GM18505 (cell line): Measurements from ENCODE around the gene TSPAN16.

Experiments
- ATAC-seq: cut with Tn5 transposase; IDR thresholded peaks from one replicate; pipeline ENCODE4 v1.9.1; 2021; ENCODE audit not compliant: unreplicated experiment
- POLR2A ChIP-seq: IDR thresholded peaks from 4 replicates; pipeline ENCODE4 v1.6.1; 2011; ENCODE audit warnings: borderline replicate concordance; ENCODE audit not compliant: insufficient read depth, insufficient read length; ENCODE audit errors: extremely low read depth

Gene TSPAN16

GRCh38 chr19:11279505-11280236 is 16.3 kb upstream of the TSPAN16 start:
- TF ChIP-seq POLR2A = no peak
- no peak for ATAC-seq

- TF ChIP-seq POLR2A = no peak
- ATAC-seq = no peak
Measured at GRCh38 chr19:11281356-11282049, 14.5 kb upstream of the TSPAN16 start.

- no peak for TF ChIP-seq POLR2A
- ATAC-seq = no peak
Measured at GRCh38 chr19:11284515-11284914, 11.4 kb upstream of the TSPAN16 start.

- ATAC-seq = no peak
- no peak for TF ChIP-seq POLR2A
Measured at GRCh38 chr19:11286312-11286974, 9.5 kb upstream of the TSPAN16 start.

GRCh38 chr19:11288349-11288748 is 7.6 kb upstream of the TSPAN16 start:
- no peak for ATAC-seq
- no peak for TF ChIP-seq POLR2A

GRCh38 chr19:11290256-11290655 is 5.7 kb upstream of the TSPAN16 start:
- ATAC-seq = no peak

GRCh38 chr19:11291415-11291814 is 4.5 kb upstream of the TSPAN16 start:
- ATAC-seq = no peak
- TF ChIP-seq POLR2A = no peak

More at GRCh38 chr19:11290256-11290655, 5.7 kb upstream of the TSPAN16 start:
- TF ChIP-seq POLR2A = no peak

- TF ChIP-seq POLR2A = no peak
- no peak for ATAC-seq
Measured at GRCh38 chr19:11291991-11292390, 4.0 kb upstream of the TSPAN16 start.

- peak; percentile 59 for ATAC-seq
- no peak for TF ChIP-seq POLR2A
Measured at GRCh38 chr19:11293433-11294389, 2.2 kb upstream of the TSPAN16 start.

- ATAC-seq = no peak
- no peak for TF ChIP-seq POLR2A
Measured at GRCh38 chr19:11295180-11295579, 780 bp upstream of the TSPAN16 start.

GRCh38 chr19:11296264-11296663 is 304 bp downstream of the TSPAN16 start:
- TF ChIP-seq POLR2A = no peak
- no peak for ATAC-seq

GRCh38 chr19:11299946-11300810 is 4.2 kb downstream of the TSPAN16 start:
- no peak for TF ChIP-seq POLR2A
- no peak for ATAC-seq
